KG1 (cell line): Measurements from ENCODE around the gene SLC39A5.
"Not testable (repeated sequence)": the region's sequence is repeated elsewhere in the genome, so short reads cannot be mapped to it uniquely, and the experiment has no call there.

ENCODE experiments used
- DNase-seq: peaks from one replicate; lab custom pipeline; 2025; lab: John Stamatoyannopoulos, UW

Gene SLC39A5

GRCh38 chr12:56280849-56281248, 51.0 kb downstream of the SLC39A5 start:
- no peak for DNase-seq

GRCh38 chr12:56282030-56282429, 52.2 kb downstream of the SLC39A5 start:
- DNase-seq: no peak

DNA sequence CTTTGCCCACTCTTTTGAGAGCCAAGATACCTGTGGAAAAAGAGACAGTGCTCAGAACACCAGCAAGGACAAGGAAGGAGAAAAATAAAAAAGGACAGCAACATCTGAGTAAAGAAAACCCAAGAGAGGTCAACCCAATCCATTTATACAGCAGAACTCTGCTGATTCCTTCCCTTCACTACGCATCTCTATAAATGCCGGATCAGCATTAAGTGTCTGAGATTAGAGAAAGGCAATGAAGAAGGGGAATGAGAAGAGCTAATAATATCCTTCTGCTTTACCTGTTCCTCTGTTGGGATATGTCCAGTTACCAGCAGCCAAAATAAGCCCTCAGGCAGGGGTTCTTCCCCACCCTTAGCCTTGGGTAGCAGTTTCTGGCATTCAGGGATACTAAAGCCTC, 52.7 kb downstream of the SLC39A5 start:
- no peak for DNase-seq

DNA sequence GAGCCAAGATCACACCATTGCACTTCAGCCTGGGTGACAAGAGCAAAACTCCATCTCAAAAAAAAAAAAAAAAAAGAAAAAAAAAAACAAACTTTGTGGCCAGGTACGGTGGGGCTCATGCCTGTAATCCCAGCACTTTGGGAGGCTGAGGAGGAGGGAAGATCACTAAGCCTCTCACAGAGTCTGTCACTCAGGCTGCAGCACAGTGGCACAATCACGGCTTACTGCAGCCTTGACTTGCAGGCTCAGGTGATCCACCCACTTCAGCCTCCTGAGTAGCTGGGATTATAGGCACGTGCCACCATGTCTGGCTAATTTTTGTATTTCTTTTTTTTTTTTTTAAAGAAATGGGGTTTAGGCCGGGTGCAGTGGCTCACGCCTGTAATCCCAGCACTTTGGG, 54.4 kb downstream of the SLC39A5 start:
- DNase-seq: not testable (repeated sequence)

DNA sequence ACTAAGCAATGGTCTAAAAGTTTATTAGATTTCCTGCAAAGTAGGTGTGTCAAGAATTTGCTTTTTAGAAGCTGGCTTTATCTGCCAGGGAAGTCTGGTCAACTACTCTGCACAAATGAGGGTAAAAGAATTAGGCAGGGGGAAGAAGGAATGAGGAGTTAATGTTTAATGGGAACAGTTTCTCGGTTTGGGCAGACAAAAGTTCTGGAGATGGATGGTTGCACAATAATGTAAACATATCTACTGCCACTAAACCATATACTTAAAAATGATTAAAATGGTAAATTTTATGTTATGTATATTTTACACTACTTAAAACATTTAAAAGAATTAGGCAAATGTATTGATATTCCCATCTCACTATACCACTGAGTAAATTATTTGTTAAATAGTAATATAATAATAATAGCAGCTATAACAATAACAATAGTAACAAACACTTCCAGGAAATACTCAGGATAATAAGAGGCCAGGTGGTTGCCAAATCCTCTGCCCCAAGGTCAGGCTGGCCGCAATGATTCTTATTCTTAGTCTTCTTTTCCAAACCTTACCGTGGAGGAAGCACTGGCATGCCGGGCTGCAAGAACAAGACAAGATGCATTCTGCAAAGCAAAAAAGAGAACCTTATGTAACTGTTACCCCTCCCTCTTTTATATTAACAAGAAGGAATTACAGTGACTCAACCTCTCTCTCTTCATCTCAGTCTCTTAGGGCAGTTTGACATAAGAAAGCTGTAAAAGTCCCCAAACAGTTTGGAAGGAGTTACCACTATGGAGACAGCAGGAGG, 56.4 kb downstream of the SLC39A5 start:
- no peak for DNase-seq
